ENCODE results near the gene RCSD1. TPM values are rescaled to one million over a fixed set of nuclear protein-coding genes. Genes with fewer than 3 reads are reported as not detected.

Gene RCSD1
- polyA plus RNA-seq, 3 donors, result 10.3 to 14.1 (median 13.0) TPM

DNA sequence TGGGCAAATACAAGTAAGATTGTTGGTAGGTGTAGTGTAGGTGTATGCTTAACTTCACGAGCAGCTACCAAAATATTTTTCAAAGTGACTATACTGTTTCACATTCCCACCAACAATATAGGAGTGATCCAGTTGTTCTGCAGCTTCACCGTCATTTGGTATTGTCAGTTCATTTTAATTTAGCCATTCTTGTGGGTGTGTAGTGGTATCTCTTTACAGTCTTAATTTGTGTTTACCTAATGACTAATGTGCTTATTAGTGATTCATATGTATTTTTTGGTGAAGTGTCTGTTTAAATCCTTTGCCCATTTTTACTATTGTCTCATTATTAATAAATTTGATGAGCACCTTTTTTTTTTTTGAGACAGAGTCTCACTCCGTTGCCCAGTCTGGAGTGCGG, 35.4 kb downstream of the RCSD1 start:
- DNase-seq, result no peak

DNA sequence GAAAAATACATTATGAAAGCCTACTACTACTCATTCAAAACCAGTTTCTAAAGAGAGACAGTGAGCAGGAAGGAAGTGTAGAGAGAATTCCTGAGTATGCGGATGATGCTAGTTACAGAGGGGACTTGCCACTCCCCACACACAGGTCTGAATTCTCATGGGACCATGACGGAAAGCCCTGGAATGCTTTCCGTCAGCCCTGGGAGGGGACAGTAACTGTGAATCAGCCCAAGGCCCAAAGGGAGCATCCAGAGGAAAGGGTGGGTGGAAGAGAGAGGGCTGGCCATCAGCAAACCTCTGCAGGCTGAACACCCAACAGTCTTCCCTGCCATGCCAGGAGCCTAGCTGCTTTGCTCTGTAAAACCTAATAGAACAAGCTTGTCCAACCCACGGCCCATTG, 36.4 kb downstream of the RCSD1 start:
- DNase-seq, result no peak

DNA sequence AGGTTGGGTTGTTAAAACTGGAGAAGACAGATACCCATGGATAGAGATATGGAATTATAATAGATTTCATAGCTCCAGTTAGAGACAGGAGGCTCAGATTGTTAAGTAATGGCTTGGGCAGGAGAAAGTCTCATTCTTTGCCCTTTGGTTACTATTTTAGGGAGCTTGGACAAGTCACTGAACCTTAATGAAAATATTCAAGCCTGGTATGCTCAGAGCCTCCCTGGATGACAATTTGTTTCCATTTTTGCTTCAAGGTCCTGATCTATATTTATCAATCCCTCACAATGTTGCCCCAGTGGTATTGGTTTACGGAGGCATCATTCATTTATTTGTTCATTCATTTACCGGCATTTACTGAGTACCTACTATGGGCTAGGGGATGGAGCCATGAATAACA, 37.5 kb downstream of the RCSD1 start:
- DNase-seq, result no peak

DNA sequence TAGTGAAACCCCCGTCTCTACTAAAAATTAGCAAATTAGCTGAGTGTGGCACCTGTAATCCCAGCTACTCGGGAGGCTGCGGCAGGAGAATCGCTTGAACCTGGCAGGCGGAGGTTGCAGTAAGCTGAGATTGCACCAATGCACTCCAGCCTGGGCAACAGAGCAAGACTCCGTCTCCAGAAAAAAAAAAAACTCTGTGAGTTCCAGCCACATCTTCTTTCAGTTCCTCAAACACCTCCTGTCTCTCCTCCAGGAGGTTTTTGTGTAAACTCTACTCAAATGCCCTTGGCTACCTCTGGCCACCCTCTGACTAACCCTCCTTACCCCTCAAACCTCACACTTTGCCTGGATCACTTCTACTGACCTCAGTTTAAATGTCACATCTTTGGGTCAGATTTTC, 38.1 kb downstream of the RCSD1 start:
- DNase-seq, result no peak

DNA sequence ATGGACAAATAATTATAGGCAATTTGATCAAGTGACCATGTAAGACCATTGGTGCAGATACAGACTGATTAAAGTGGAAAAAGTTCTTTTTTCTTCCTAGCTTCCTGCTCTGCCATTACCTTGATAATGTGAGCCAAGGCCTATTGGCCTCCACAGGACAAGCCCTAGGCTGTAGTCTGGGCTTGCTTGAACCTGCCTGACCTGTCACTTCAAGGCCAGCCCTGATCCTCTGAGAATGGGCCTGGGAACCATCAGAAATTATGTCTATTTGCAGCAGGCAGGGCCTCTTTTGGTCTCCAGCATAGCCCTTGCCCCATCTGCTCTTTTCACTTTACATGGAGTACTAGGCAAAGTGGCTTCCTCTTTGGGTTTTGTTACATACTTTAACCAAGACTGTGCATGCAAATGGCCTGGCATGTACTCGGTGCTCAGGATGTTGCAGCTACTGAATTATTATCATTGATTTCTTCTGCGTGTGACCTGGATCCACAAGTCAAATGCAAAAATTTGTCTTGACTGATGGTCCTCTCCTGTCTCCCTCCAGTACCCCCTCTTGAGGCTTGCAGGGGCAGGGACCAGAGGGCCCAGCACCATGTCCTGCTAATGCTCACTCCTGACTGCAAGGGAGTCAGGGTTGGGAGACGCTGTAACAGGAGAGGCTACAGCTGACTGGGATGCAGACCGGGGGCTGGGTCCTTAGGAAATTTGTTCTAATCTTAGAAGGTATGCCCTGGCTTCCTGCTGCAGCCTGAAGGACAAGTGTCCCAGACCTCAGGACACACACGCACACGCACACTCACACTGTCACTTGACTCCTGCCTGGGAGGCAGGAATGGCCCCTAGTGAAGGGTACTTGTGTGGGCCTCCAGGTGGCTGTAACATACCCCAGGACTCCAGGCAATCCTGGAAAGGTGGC, 39.4 kb downstream of the RCSD1 start:
- DNase-seq, result no peak

DNA sequence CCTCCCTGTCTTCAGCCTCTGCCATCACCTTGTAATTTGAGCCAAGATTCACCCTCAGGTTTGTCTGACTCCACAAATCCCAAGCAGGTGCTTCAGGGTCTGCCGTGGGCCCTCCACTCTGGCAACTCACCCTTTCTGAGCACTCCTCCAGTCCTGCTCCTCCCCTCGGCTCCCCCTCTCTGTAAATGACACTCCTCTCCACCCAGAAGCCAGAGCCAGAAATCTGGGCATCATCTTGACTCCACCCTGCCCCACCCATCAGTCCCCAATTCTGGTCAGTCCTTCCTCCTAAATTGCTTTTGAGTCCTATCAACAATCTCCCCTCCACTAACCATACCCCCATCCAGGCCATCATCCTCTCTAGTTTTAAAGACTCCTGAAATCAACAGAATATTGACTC, 40.5 kb downstream of the RCSD1 start:
- no peak for DNase-seq

DNA sequence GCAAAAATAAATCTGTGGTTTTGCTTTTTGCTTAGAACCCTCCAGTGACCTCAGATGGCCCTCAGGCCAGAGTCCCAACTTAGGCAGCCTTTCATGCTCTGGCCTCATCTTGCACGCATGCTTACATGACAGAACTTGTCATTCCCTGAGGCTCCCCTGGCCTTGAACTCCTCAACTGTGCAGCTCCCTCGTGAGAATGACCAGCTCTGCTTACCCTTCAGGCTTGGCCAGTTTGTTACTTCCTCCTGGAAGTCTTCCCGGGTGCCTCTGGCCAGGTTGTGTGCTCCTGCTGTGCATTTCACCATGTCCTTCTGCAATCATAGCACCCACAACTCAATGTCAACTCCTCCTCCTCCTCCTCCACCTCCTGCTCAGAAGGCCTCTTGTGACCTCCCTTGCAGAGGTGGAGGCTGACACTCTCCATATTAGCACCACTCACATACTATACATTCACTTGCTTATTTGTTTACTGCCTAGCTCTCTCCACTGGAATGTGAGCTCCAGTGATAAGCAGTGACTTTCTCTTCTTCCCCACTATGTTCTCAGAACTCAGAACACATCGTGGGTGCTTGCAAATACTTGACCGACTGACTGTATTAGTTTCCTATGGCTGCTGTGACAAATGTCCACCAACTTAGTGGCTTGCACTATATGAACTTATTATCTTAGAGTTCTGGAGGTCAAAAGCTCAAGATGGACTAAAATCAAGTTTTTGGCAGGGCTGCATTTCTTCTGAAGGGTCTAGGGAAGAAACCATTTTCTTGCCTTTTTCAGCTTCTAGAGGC, 41.9 kb downstream of the RCSD1 start:
- no peak for DNase-seq

DNA sequence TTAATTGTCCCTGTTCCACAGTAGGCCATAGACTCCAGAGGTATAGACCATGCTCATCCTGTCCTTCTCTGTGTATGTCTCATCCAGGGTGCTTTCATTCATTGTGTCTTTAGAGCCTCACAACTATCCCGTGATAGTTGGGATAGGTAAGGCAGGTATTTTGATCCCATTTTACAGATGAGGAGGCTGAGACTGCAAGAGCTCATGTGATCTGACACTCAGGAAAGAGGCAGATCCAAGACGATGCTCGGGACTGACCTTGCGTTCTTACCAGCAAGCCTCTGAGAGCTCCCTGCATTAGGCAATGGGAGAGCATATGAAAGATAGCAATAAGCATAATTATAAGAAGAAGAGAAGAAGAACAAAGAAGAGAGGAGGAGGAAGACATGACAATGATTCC, 42.8 kb downstream of the RCSD1 start:
- DNase-seq, result no peak

GRCh38 chr1:167673265-167673664, 43.2 kb downstream of the RCSD1 start:
- DNase-seq, result no peak

DNA sequence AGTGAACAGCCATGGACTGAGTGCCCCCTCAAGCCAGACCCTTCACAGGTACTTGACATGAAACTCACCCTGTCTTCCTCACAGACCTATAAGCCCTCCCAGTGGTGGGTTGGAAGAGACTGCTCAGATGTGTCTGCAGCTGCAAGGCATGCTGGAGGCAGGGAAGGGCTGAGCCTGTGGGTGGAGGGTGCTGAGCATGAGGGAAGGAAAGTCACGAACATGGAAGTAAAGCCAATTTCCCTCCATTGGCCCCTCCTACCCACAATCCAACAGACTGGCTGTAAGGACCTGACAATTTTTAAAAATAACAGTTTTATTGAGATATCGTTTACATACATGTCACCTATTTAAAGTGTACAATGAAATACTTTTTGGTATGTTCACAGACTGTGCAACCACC, 44.1 kb downstream of the RCSD1 start:
- DNase-seq, result no peak

DNA sequence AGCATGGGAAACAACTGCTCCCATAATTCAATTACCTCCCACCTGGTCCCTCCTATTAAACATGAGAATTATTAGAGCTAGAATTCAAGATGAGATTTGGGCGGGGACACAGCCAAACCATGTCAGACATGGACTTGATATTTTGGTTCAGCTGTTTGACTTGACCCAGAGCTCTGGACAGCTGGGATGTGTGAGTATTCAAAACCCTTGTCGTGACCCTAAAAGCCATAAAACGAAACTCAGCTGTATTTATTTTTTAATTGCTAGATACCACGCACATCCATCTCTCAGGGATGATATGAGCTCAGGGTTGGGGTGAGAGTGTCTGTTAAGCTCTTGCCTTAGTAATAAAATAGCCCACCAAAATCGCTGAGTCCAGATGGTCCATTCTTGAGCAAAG, 45.4 kb downstream of the RCSD1 start:
- DNase-seq, result no peak

DNA sequence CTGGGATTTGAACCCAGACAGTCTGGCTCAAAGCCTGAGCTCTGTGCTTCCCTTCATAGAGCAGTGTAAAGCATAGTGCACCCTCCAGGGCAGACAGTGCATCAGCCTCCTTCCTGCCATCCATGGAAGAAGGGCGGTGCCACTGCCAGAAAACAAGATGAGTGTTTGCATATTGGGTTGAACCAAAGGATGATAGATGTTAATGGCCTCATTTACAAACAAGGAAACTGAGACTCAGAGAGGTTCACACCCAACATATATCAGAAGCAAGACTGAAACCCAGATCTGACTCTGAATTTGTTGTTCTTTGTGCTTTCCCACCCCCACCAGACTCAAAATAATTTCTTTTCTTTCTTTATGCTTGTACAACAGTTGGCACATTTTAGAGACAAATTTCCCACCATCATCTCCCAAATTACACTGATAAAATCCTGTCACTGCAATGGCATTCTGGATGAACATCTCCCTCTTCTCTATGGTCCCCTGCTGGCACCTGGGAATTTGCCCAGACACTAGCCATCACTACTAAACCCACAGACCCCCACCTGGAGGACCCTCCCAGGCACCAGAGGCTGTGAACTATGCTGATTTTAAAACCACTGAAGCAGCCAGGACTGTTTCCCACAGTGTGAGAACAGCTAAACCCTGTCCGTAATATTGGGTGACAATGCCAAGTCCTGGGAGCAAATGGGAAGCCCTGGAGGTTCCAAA, 46.3 kb downstream of the RCSD1 start:
- DNase-seq, result no peak

DNA sequence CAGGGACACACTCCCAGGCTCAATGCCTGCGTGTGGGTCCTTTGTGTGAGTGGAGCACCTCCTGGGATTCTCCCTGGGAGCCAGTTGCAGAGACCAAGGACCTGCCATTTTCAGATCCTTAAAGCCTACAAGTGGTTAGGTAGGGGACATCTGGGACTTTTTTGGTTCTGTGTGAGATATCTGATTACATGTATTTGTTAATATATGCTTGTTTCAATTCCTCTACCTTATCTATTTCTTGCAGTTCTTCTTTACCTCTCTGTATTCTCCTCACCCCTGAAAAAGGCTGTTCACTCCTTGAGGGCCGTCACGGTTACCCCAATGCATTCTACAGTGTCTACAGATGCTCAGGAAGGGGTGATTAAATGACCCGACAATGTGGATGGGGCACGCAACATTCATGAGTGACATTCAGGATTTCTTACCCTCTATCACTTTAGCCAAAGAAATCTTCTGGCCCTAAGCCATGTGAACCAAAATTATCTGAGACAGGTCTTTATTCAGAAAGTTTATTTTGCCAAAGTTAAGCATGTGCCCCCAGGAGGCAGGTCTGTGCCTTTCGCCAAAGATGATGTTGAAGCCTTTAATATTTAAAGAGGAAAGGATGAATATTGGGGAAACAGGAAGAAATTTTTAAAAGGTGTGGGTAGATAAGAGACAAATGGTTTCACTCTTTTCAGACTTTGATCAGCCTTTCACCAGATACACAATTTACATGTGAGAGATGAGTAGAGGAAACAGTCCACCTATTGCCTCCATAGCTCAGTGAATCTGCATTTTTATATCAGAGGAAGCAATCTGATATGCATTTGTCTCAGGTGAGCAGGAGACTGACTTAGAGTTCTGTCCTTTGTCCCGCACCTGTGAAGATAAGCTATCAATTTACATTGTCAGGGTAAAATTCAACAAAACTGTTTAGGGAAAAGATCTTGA, 47.1 kb downstream of the RCSD1 start:
- no peak for DNase-seq

GRCh38 chr1:167678422-167678821, 48.4 kb downstream of the RCSD1 start:
- no peak for DNase-seq

GRCh38 chr1:167678838-167679237, 48.8 kb downstream of the RCSD1 start:
- no peak for DNase-seq

DNA sequence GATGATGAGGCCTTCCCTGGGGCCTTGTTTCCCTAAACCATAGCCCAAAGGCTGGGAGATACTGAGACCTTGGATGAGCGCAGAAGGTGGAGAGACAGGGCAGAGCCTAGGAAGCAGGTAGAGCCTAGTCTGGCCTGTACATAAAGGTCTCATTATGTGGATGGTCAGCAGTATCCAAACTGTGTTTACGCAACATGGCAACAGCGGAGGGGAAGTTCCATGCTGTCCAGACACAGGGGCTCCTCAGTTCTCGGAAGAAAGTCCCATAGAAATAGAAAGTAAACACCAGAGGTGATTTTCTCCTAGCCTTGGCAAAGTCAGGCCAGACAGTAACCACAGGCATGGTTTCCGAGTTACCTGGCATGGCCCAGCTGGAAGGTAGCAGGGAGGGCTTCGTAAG, 49.7 kb downstream of the RCSD1 start:
- DNase-seq, result no peak

- DNase-seq, result no peak
Observed at GRCh38 chr1:167681024-167681423, 51.0 kb downstream of the RCSD1 start.

GRCh38 chr1:167681451-167682098, 51.5 kb downstream of the RCSD1 start:
- no peak for DNase-seq

- no peak for DNase-seq
Observed at GRCh38 chr1:167683226-167683625, 53.2 kb downstream of the RCSD1 start.

DNA sequence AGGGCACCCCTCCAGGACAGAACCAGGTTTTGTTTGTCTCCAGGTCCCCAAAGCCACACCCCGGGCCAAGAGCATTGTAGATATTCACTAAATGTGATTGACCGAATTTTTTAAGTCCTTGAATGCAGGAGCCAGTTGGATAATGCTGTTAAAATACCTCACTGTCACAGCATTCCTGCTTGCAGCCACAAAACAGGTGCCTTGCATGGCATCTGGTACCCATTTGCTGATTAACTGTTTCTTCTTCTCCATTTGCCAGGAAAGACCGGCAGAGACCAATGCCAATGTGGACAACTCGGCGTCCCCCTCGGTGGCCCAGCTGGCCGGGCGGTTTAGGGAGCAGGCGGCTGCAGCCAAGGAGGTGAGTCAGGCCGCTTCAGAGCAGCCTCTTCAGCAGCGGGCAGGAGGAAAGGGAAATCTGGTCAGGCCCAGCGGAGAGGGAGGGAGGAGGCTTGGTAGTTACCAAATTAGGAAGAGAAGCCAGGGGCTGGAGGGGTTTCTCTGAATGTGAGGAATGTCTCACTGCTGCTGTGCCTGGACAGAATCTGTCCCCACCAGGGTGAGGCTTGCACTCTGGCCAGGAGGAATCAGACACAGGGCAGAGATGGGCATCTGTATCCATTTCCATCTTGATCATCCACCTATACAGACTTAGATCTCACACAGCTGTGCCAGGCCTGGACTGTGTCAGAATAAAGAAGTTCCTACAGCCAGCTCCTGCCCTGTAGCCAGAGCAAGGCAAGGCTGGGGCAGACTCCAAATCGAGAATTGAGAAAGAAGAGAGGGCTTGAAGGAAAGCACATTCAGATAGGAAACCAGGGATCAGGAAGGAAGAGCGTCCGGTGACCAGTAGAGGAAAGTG, 53.8 kb downstream of the RCSD1 start:
- DNase-seq, result no peak
